HTERT RPE-1 (cell line): Measurements from ENCODE around the gene HRCT1.
"Not testable (repeated sequence)": the region's sequence is repeated elsewhere in the genome, so short reads cannot be mapped to it uniquely, and the experiment has no call there.

Experiments
- in situ Hi-C: fragments of 300-500 bp; cut with MboI; formaldehyde crosslinking; loops from 4 replicates; pipeline ENCODE4 v1.14.3; 2020; ENCODE audit warnings: low sequenced_read_pairs

Gene HRCT1

GRCh38 chr9:35892051-35892450 lies 14.0 kb upstream of the HRCT1 start:
- in situ Hi-C loops = no loop called here

- in situ Hi-C loops = no loop called here
Observed at GRCh38 chr9:35896570-35896969, 9.4 kb upstream of the HRCT1 start.

- in situ Hi-C loops = not testable (repeated sequence)
Observed at GRCh38 chr9:35897376-35898099, 8.5 kb upstream of the HRCT1 start.

- in situ Hi-C loops = no loop called here
Observed at GRCh38 chr9:35898337-35898736, 7.7 kb upstream of the HRCT1 start.

GRCh38 chr9:35899021-35899420 lies 7.0 kb upstream of the HRCT1 start:
- in situ Hi-C loops = no loop called here

- in situ Hi-C loops = no loop called here
Observed at GRCh38 chr9:35903049-35903448, 3.0 kb upstream of the HRCT1 start.

GRCh38 chr9:35904338-35904737 lies 1.7 kb upstream of the HRCT1 start:
- in situ Hi-C loops = no loop called here

- in situ Hi-C loops = no loop called here
Observed at GRCh38 chr9:35905051-35905781, 786 bp upstream of the HRCT1 start.

- in situ Hi-C loops = no loop called here
Observed at GRCh38 chr9:35906923-35907699, 1.1 kb downstream of the HRCT1 start.

GRCh38 chr9:35907711-35908503 lies 1.9 kb downstream of the HRCT1 start:
- in situ Hi-C loops = no loop called here

- in situ Hi-C loops = no loop called here
Observed at GRCh38 chr9:35908504-35909125, 2.6 kb downstream of the HRCT1 start.

GRCh38 chr9:35909274-35909673 lies 3.3 kb downstream of the HRCT1 start, which contains the start of gene SPAAR:
Gene SPAAR, plus strand, starts transcription at chr9:35909490. Its CDS starts 974 bp downstream, at chr9:35910464.
- in situ Hi-C loops = no loop called here

GRCh38 chr9:35909687-35910612 lies 3.9 kb downstream of the HRCT1 start:
- in situ Hi-C loops = no loop called here

- in situ Hi-C loops = no loop called here
Observed at GRCh38 chr9:35910613-35911359, 4.8 kb downstream of the HRCT1 start.

- in situ Hi-C loops = no loop called here
Observed at GRCh38 chr9:35911690-35912089, 5.7 kb downstream of the HRCT1 start.

GRCh38 chr9:35912791-35913400 lies 6.9 kb downstream of the HRCT1 start:
- in situ Hi-C loops = no loop called here

- in situ Hi-C loops = not testable (repeated sequence)
Observed at GRCh38 chr9:35913429-35913828, 7.4 kb downstream of the HRCT1 start.

GRCh38 chr9:35914301-35914807 lies 8.4 kb downstream of the HRCT1 start:
- in situ Hi-C loops = no loop called here
